GM23248 (cell line): ENCODE data around the gene TTC4. TPM values are rescaled to one million over a fixed set of nuclear protein-coding genes. Genes with fewer than 3 reads are reported as not detected.
A peak's percentile ranks its signal among the peaks of the same experiment; 100 is the strongest.

Source experiments
- DNase-seq: peaks from one replicate; pipeline ENCODE4 v3.0.0-alpha.2; 2015
- H2AFZ ChIP-seq: fragments of 200-600 bp; sonication (generic); 2 replicates; pipeline ENCODE4 v1.6.1; 2016; ENCODE audit warnings: antibody characterized with exemption
- H3F3A ChIP-seq: fragments of 200-600 bp; sonication (generic); 2 replicates; pipeline ENCODE4 v1.6.1; 2016; ENCODE audit warnings: mild to moderate bottlenecking, antibody characterized with exemption, mixed run types; ENCODE audit not compliant: insufficient read depth
- H3K27ac ChIP-seq: fragments of 200-600 bp; sonication (generic); 2 replicates; pipeline ENCODE4 v1.5.1; 2016; ENCODE audit warnings: mild to moderate bottlenecking
- H3K27me3 ChIP-seq: fragments of 200-600 bp; sonication (generic); replicated peaks from 2 replicates; pipeline ENCODE4 v1.6.1; 2016; ENCODE audit warnings: mild to moderate bottlenecking; ENCODE audit not compliant: insufficient read depth
- H3K36me3 ChIP-seq: fragments of 200-600 bp; sonication (generic); 2 replicates; pipeline ENCODE4 v1.6.1; 2016; ENCODE audit warnings: low read depth, mild to moderate bottlenecking
- H3K4me1 ChIP-seq: fragments of 200-600 bp; sonication (generic); 2 replicates; pipeline ENCODE4 v1.6.1; 2016; ENCODE audit warnings: mild to moderate bottlenecking; ENCODE audit not compliant: insufficient read depth
- H3K4me2 ChIP-seq: fragments of 200-600 bp; sonication (generic); one replicate; pipeline ENCODE4 v1.6.1; 2016; ENCODE audit warnings: mild to moderate bottlenecking; ENCODE audit not compliant: unreplicated experiment
- H3K4me3 ChIP-seq: fragments of 200-600 bp; sonication (generic); 2 replicates; pipeline ENCODE4 v1.5.1; 2016; ENCODE audit warnings: mild to moderate bottlenecking
- H3K79me2 ChIP-seq: fragments of 200-600 bp; sonication (generic); 2 replicates; pipeline ENCODE4 v1.6.1; 2016; ENCODE audit warnings: mild to moderate bottlenecking; ENCODE audit not compliant: insufficient read depth
- H3K9ac ChIP-seq: fragments of 200-600 bp; sonication (generic); 2 replicates; pipeline ENCODE4 v1.6.1; 2016; ENCODE audit warnings: mild to moderate bottlenecking
- H3K9me2 ChIP-seq: fragments of 200-600 bp; sonication (generic); 2 replicates; pipeline ENCODE4 v1.6.1; 2016; ENCODE audit warnings: mixed run types, mild to moderate bottlenecking, moderate library complexity; ENCODE audit not compliant: insufficient read depth
- H3K9me3 ChIP-seq: fragments of 200-600 bp; sonication (generic); one replicate; pipeline ENCODE4 v1.6.1; 2017; ENCODE audit warnings: low read depth
- H4K20me1 ChIP-seq: fragments of 200-600 bp; sonication (generic); 2 replicates; pipeline ENCODE4 v1.6.0; 2016; ENCODE audit not compliant: insufficient read depth
- EZH2 ChIP-seq: fragments of 200-600 bp; sonication (generic); IDR thresholded peaks from 2 replicates; pipeline ENCODE4 v1.6.1; 2018; ENCODE audit warnings: antibody characterized with exemption, mild to moderate bottlenecking; ENCODE audit not compliant: insufficient read depth, poor library complexity, severe bottlenecking
- EZH2phosphoT487 ChIP-seq: fragments of 200-600 bp; sonication (generic); IDR thresholded peaks from 2 replicates; pipeline ENCODE4 v1.6.1; 2018; ENCODE audit warnings: antibody characterized with exemption, moderate library complexity, mild to moderate bottlenecking, low read depth; ENCODE audit not compliant: insufficient read depth
- WGBS, 2 experiments: methylation state at CpG; one replicate each; pipeline ENCODE4 v1.1.6; 2015 to 2017; ENCODE audit warnings: low lambda C conversion rate in 2 of 2, low coverage in 1 of 2; ENCODE audit errors: missing lambda C conversion rate in 2 of 2; 5-methylcytosine and 5-hydroxymethylcytosine counted together
- in situ Hi-C: fragments of 300-500 bp; cut with MboI; formaldehyde crosslinking; loops from 2 replicates; pipeline ENCODE4 v1.15.0; 2020
- polyA plus RNA-seq: library from polyadenylated mRNA; unstranded; fragments of >200 nt; fragmentation: Nextera tagmentation; extraction: Ambion mirVana; gene quantifications from 2 replicates; pipeline ENCODE4 v1.2.1, GENCODE V29; 2016
- total RNA-seq: library from RNA; depleted of rRNA; stranded (reverse); fragments of >200 nt; shearing (Covaris generic); gene quantifications from 2 replicates; pipeline ENCODE4 v1.2.3, GENCODE V29; 2014

Gene TTC4
- total and polyA plus RNA-seq, 2 experiments from 2014 or later, result 24.2 to 27.1 TPM

GRCh38 chr1:54754486-54755285, 39.0 kb downstream of the TTC4 start:
- Histone ChIP-seq H3F3A (no peaks in the 10 kb centered on the region), H2AFZ (no peak overlapping the region)
- in situ Hi-C loops, result no loop called here

GRCh38 chr1:54757833-54758232, 42.2 kb downstream of the TTC4 start:
- Histone ChIP-seq H3K9me3 (no peaks in the 10 kb centered on the region), H3K9ac (no peak overlapping the region), H3K27me3 (no peaks in the 10 kb centered on the region), H3K9me2 (no peaks in the 10 kb centered on the region), H3K4me3 (no peak overlapping the region), H3K4me2 (no peak overlapping the region), H3K36me3 (0 out of 2 replicates have a peak, but pooled peaks cover 2% of the 10 kb centered on the region), H3K27ac (no peak overlapping the region), H3K4me1 (no peaks in the 10 kb centered on the region), H2AFZ (no peak overlapping the region), H3K79me2 (peaks cover 14% of the 10 kb centered on the region), H3F3A (no peaks in the 10 kb centered on the region), H4K20me1 (no peaks in the 10 kb centered on the region)
- no peak for DNase-seq
- WGBS, 2 experiments, result 88 to 90% methylated on average over 9 of the region's 9 CpGs
- in situ Hi-C loops, result no loop called here
- TF ChIP-seq EZH2, result no peak
- no peak for TF ChIP-seq EZH2phosphoT487

More at GRCh38 chr1:54754486-54755285, 39.0 kb downstream of the TTC4 start:
- Histone ChIP-seq H4K20me1 (no peaks in the 10 kb centered on the region), H3K4me3 (no peak overlapping the region), H3K4me2 (no peak overlapping the region), H3K9me2 (no peaks in the 10 kb centered on the region), H3K4me1 (no peaks in the 10 kb centered on the region), H3K9me3 (no peaks in the 10 kb centered on the region), H3K27me3 (no peaks in the 10 kb centered on the region), H3K79me2 (no peaks in the 10 kb centered on the region), H3K27ac (no peak overlapping the region), H3K9ac (no peak overlapping the region), H3K36me3 (0 out of 2 replicates have a peak, but pooled peaks cover 2% of the 10 kb centered on the region)
- 80 to 85% methylated on average over 16 to 22 of the region's 25 CpGs for WGBS, 2 experiments
- DNase-seq, result no peak
- TF ChIP-seq EZH2phosphoT487, result no peak
- no peak for TF ChIP-seq EZH2

DNA sequence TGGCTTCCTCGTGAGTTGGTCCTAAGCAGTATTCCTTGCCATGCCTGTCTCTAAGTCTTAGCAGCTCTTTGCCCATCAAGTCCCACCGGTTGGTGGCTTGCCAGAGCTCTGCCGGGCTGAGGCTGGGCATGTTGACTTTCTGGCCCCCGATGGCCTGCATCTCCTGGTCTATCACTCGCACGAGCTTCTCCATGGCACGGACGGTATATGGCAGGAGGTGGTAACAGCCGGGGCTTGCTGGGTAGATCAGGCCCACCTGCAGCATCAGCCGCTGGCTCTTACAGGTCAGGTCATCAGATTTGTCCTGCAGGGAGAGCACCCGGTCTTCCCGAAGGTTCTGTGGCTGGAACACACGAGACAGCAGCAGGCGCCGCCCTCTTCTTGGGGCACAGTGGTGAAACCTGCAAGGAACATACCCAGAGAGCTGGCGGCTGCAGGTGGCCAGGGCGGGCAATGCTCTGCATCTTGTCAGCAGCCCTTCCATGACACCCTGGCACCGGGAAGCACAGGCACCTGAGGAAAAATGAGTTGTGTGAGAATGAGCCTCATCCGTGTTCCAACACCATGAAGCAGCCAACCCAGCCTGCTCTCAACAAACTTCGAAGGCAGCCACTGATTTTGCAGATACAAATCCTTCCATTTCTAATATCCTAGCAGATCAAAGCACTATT, 43.2 kb downstream of the TTC4 start:
- Histone ChIP-seq H3K27ac (no peak overlapping the region), H3F3A (no peaks in the 10 kb centered on the region), H4K20me1 (no peaks in the 10 kb centered on the region), H3K9me2 (no peaks in the 10 kb centered on the region), H3K79me2 (peaks cover 24% of the 10 kb centered on the region), H3K9ac (no peak overlapping the region), H3K4me3 (no peak overlapping the region), H3K27me3 (no peaks in the 10 kb centered on the region), H3K36me3 (0 out of 2 replicates have a peak, but pooled peaks cover 2% of the 10 kb centered on the region), H2AFZ (no peak overlapping the region), H3K4me1 (0 out of 2 replicates have a peak, but pooled peaks cover 7% of the 10 kb centered on the region), H3K9me3 (no peaks in the 10 kb centered on the region), H3K4me2 (no peak overlapping the region)
- in situ Hi-C loops, result no loop called here
- WGBS, 2 experiments, result 83 to 85% methylated on average over 20 of the region's 20 CpGs
- DNase-seq, result no peak
- TF ChIP-seq EZH2, result no peak

- in situ Hi-C loops, result no loop called here
- peak overlapping the region; percentile 87 for H2AFZ ChIP-seq
- 4 to 6% methylated on average over 11 of the region's 11 CpGs for WGBS, 2 experiments
- no peaks in the 10 kb centered on the region for H3K36me3 ChIP-seq
- no peaks in the 10 kb centered on the region for H3K27me3 ChIP-seq
- H3K4me3 ChIP-seq, result peak overlapping the region; percentile 84
- peaks cover 11% of the 10 kb centered on the region; the same call in 1 of the 2 replicates for H3K4me1 ChIP-seq
- no peaks in the 10 kb centered on the region for H3K9me2 ChIP-seq
- TF ChIP-seq EZH2 (no peak), EZH2phosphoT487 (no peak)
- H3K4me2 ChIP-seq, result peak overlapping the region; percentile 79
- peak; percentile 59 for DNase-seq
- H3K9ac ChIP-seq, result peak overlapping the region; percentile 87
- no peaks in the 10 kb centered on the region for H3K9me3 ChIP-seq
- H3K27ac ChIP-seq, result peak overlapping the region; percentile 30
- H3F3A ChIP-seq, result no peaks in the 10 kb centered on the region
- no peaks in the 10 kb centered on the region for H4K20me1 ChIP-seq
- H3K79me2 ChIP-seq, result peaks cover 28% of the 10 kb centered on the region
These were observed 48.1 kb downstream of the TTC4 start for GRCh38 chr1:54763816-54764132.
